H9 (cell line): ENCODE measurements around the gene LARP6. TPM values are rescaled to one million over a fixed set of nuclear protein-coding genes. Genes with fewer than 3 reads are reported as not detected.

Experiments used
- DNase-seq: peaks from one replicate; pipeline ENCODE4 v3.0.0-alpha.2; 2017
- H2AFZ ChIP-seq: one replicate; pipeline ENCODE4 v1.6.1; 2013; ENCODE audit warnings: mild to moderate bottlenecking, low read length, control low read depth, moderate library complexity
- H2AK5ac ChIP-seq: 2 replicates; pipeline ENCODE4 v1.6.1; 2013; ENCODE audit warnings: low read length, control low read depth, mixed read lengths; ENCODE audit not compliant: insufficient read length
- H2BK120ac ChIP-seq: one replicate; pipeline ENCODE4 v1.6.1; 2013; ENCODE audit warnings: low read depth, mild to moderate bottlenecking, low read length, control low read depth, inconsistent platforms; ENCODE audit not compliant: poor library complexity, severe bottlenecking
- H2BK12ac ChIP-seq: 2 replicates; pipeline ENCODE4 v1.6.1; 2013; ENCODE audit warnings: low read length, control low read depth, mixed read lengths, low read depth; ENCODE audit not compliant: insufficient read length
- H2BK15ac ChIP-seq: 2 replicates; pipeline ENCODE4 v1.6.1; 2013; ENCODE audit warnings: low read depth, low read length, control low read depth
- H2BK20ac ChIP-seq: one replicate; pipeline ENCODE4 v1.6.1; 2013; ENCODE audit warnings: low read depth, mild to moderate bottlenecking, low read length, control low read depth, inconsistent platforms; ENCODE audit not compliant: poor library complexity, severe bottlenecking
- H2BK5ac ChIP-seq: 2 replicates; pipeline ENCODE4 v1.6.1; 2013; ENCODE audit warnings: low read length, control low read depth, mixed read lengths; ENCODE audit not compliant: insufficient read length
- H3K14ac ChIP-seq: 2 replicates; pipeline ENCODE4 v1.6.1; 2013; ENCODE audit warnings: low read length, control low read depth; ENCODE audit not compliant: insufficient read depth
- H3K18ac ChIP-seq: 2 replicates; pipeline ENCODE4 v1.6.1; 2013; ENCODE audit warnings: low read depth, mild to moderate bottlenecking, mixed read lengths, low read length, control low read depth; ENCODE audit not compliant: insufficient read length
- H3K23ac ChIP-seq: 2 replicates; pipeline ENCODE4 v1.6.1; 2013; ENCODE audit warnings: low read length, control low read depth, mixed read lengths, low read depth; ENCODE audit not compliant: insufficient read length
- H3K23me2 ChIP-seq: 2 replicates; pipeline ENCODE4 v1.6.1; 2013; ENCODE audit warnings: low read depth, mild to moderate bottlenecking, mixed read lengths, low read length, control low read depth; ENCODE audit not compliant: insufficient read length, poor library complexity, severe bottlenecking
- H3K27ac ChIP-seq: 2 replicates; pipeline ENCODE4 v1.5.1; 2013; ENCODE audit warnings: low read length, control low read depth, mixed read lengths, low read depth; ENCODE audit not compliant: insufficient read length
- H3K27me3 ChIP-seq: 2 replicates; pipeline ENCODE4 v1.6.1; 2013; ENCODE audit warnings: low read length, control low read depth, inconsistent platforms; ENCODE audit not compliant: insufficient read depth
- H3K4ac ChIP-seq: 2 replicates; pipeline ENCODE4 v1.6.1; 2013; ENCODE audit warnings: low read depth, mild to moderate bottlenecking, control low read depth, inconsistent platforms, low read length, moderate library complexity
- H3K4me1 ChIP-seq: 2 replicates; pipeline ENCODE4 v1.6.1; 2013; ENCODE audit warnings: low read length, control low read depth, inconsistent platforms; ENCODE audit not compliant: insufficient read depth
- H3K4me2 ChIP-seq: 2 replicates; pipeline ENCODE4 v1.6.1; 2013; ENCODE audit warnings: low read length, control low read depth, mixed read lengths; ENCODE audit not compliant: insufficient read length, insufficient read depth
- H3K56ac ChIP-seq: 2 replicates; pipeline ENCODE4 v1.6.1; 2013; ENCODE audit warnings: low read depth, mild to moderate bottlenecking, mixed read lengths, low read length, control low read depth; ENCODE audit not compliant: insufficient read length
- H3K79me1 ChIP-seq: 2 replicates; pipeline ENCODE4 v1.6.1; 2013; ENCODE audit warnings: low read depth, mild to moderate bottlenecking, moderate library complexity, low read length, control low read depth, inconsistent platforms; ENCODE audit not compliant: insufficient read depth, poor library complexity, severe bottlenecking
- H3K79me2 ChIP-seq: 2 replicates; pipeline ENCODE4 v1.6.1; 2013; ENCODE audit warnings: low read length, control low read depth, inconsistent platforms; ENCODE audit not compliant: insufficient read depth
- H3K9ac ChIP-seq: 2 replicates; pipeline ENCODE4 v1.6.1; 2013; ENCODE audit warnings: low read length, control low read depth, mixed read lengths; ENCODE audit not compliant: insufficient read length; ENCODE audit errors: extremely low read depth
- H3K9me3 ChIP-seq: one replicate; pipeline ENCODE4 v1.6.1; 2013; ENCODE audit warnings: low read depth, low read length, inconsistent platforms; ENCODE audit not compliant: control insufficient read depth
- H3T11ph ChIP-seq: one replicate; pipeline ENCODE4 v1.6.1; 2013; ENCODE audit warnings: mild to moderate bottlenecking, low read length, control low read depth, inconsistent platforms
- H4K20me1 ChIP-seq: one replicate; pipeline ENCODE4 v1.6.1; 2013; ENCODE audit not compliant: control insufficient read depth, insufficient read length, insufficient read depth
- H4K5ac ChIP-seq: 2 replicates; pipeline ENCODE4 v1.6.1; 2013; ENCODE audit warnings: low read depth, mild to moderate bottlenecking, mixed read lengths, low read length, control low read depth; ENCODE audit not compliant: insufficient read length
- H4K8ac ChIP-seq: replicated peaks from 2 replicates; pipeline ENCODE4 v1.6.1; 2013; ENCODE audit warnings: low read length, control low read depth, mixed read lengths, low read depth; ENCODE audit not compliant: insufficient read length
- H4K91ac ChIP-seq: 2 replicates; pipeline ENCODE4 v1.6.1; 2013; ENCODE audit warnings: low read depth, mild to moderate bottlenecking, moderate library complexity, mixed read lengths, low read length, control low read depth; ENCODE audit not compliant: insufficient read length
- H3K27ac Mint-ChIP-seq, 3 experiments: 2 replicates in 2 of 3; 3 replicates in 1 of 3; pipeline ENCODE4 v1.8.0; 2020 to 2021; ENCODE audit warnings: mixed read lengths in 3 of 3, mild to moderate bottlenecking in 1 of 3, moderate library complexity in 1 of 3
- H3K27me3 Mint-ChIP-seq: 2 replicates; pipeline ENCODE4 v1.8.0; 2021; ENCODE audit warnings: low read depth, mild to moderate bottlenecking, moderate library complexity, mixed read lengths
- H3K36me3 Mint-ChIP-seq, 3 experiments: 2 replicates in 2 of 3; 3 replicates in 1 of 3; pipeline ENCODE4 v1.8.0; 2020 to 2021; ENCODE audit warnings: low read depth in 3 of 3, mixed read lengths in 3 of 3; ENCODE audit not compliant: insufficient read depth in 1 of 3
- H3K4me1 Mint-ChIP-seq, 2 experiments: 2 replicates each; pipeline ENCODE4 v1.8.0; 2020; ENCODE audit warnings: mixed read lengths in 2 of 2
- H3K4me3 Mint-ChIP-seq, 2 experiments: 2 replicates in 1 of 2; 3 replicates in 1 of 2; pipeline ENCODE4 v1.8.0; 2020 to 2021; ENCODE audit warnings: mild to moderate bottlenecking in 2 of 2, mixed read lengths in 2 of 2, moderate library complexity in 1 of 2
- H3K9me3 Mint-ChIP-seq, 2 experiments: 2 replicates in 1 of 2; 3 replicates in 1 of 2; pipeline ENCODE4 v1.8.0; 2020; ENCODE audit warnings: mild to moderate bottlenecking in 2 of 2, mixed read lengths in 2 of 2, moderate library complexity in 1 of 2
- CTCF ChIP-seq: fragments of 200-600 bp; sonication (generic); conservative IDR thresholded peaks from 3 replicates; pipeline ENCODE4 v1.8.0; 2021; ENCODE audit warnings: antibody characterized with exemption, mild to moderate bottlenecking
- WGBS: extraction: QIAGEN DNeasy Blood & Tissue Kit; methylation state at CpG from one replicate; pipeline ENCODE4 v1.1.7; 2013; ENCODE audit warnings: missing lambda C conversion rate, low lambda C conversion rate, mixed read lengths; ENCODE audit not compliant: insufficient read length; ENCODE audit errors: extremely low coverage; 5-methylcytosine and 5-hydroxymethylcytosine counted together
- total RNA-seq: library from RNA; stranded (reverse); gene quantifications from 2 replicates; pipeline ENCODE4 v1.2.1, GENCODE V29; 2021

Gene LARP6
- total RNA-seq, 1 experiment from 2014 or later = 18.9 TPM

- no peak overlapping the region for H2BK15ac ChIP-seq
- no peak overlapping the region for H3K9ac ChIP-seq
- H3K9me3 Mint-ChIP-seq = no peaks in the 10 kb centered on the region
- H3K27me3 ChIP-seq = no peaks in the 10 kb centered on the region
- H3K18ac ChIP-seq = no peak overlapping the region
- no peaks in the 10 kb centered on the region for H3K23me2 ChIP-seq
- no peaks in the 10 kb centered on the region for H3K79me2 ChIP-seq
- peaks cover 2 to 22% (median 19%) of the 10 kb centered on the region in 3 experiments; a peak in 5 of 7 replicates for H3K36me3 Mint-ChIP-seq
- H4K20me1 ChIP-seq = no peaks in the 10 kb centered on the region
- no peak overlapping the region for H2BK120ac ChIP-seq
- H2AK5ac ChIP-seq = no peak overlapping the region
- peaks cover 7% of the 10 kb centered on the region; the same call in 1 of the 2 replicates for H3K4me1 ChIP-seq
- peaks cover 16 to 18% of the 10 kb centered on the region in 2 experiments for H3K4me1 Mint-ChIP-seq
- no CpG with 5 or more reads among the region's 9 CpGs for WGBS
- H4K8ac ChIP-seq = no peak overlapping the region
- H3K14ac ChIP-seq = no peak overlapping the region
- no peaks in the 10 kb centered on the region for H3K9me3 ChIP-seq
- DNase-seq = no peak
- no peak overlapping the region for H3K4ac ChIP-seq
- H3K4me2 ChIP-seq = no peak overlapping the region
- no peak overlapping the region for H4K5ac ChIP-seq
- H2BK12ac ChIP-seq = no peak overlapping the region
- H3K79me1 ChIP-seq = no peaks in the 10 kb centered on the region
- no peak overlapping the region for H3K56ac ChIP-seq
- no peak overlapping the region for H3K27ac ChIP-seq
- no peak overlapping the region; a peak in 1 of 7 replicates for H3K27ac Mint-ChIP-seq
- H3K4me3 Mint-ChIP-seq = no peak overlapping the region
- H2AFZ ChIP-seq = no peak overlapping the region
- H4K91ac ChIP-seq = no peak overlapping the region
- no peak overlapping the region for H2BK20ac ChIP-seq
- no peaks in the 10 kb centered on the region for H3K27me3 Mint-ChIP-seq
- TF ChIP-seq CTCF = no peak
- H2BK5ac ChIP-seq = no peak overlapping the region
- no peak overlapping the region for H3K23ac ChIP-seq
- H3T11ph ChIP-seq = no peak overlapping the region
Measured at GRCh38 chr15:70829371-70830166, 24.4 kb downstream of the LARP6 start.
